Measurements from ENCODE around the gene CD38. TPM values are rescaled to one million over a fixed set of nuclear protein-coding genes. Genes with fewer than 3 reads are reported as not detected.

The CD38 gene
- total and polyA plus RNA-seq, 2 of the 13 experiments (the other 11 are each of a cell fraction or from before 2014, with no cell fraction given), result not detected

DNA sequence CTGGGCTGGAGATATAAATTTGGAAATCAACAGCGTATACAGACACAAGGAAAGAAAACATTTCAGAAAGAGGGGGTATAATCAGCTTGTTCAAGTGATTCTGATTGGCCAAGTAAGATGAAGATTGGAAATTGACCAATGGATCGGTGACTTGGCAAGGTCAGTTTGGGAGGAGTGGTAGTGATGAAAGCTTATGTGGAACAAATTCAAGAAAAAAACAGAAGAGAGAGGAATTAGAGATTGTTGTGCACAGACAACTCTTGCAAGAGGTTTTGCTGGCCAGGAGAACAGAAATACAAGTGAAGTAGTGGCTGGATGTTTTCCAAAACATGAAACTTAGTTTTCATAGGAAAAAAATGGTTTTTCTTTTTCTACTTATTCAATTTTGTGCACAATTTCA, 16.3 kb downstream of the CD38 start:
- POLR2A ChIA-PET, result no interaction called here
- no peak overlapping the region for H3K4me2 ChIP-seq (ENCODE audit: low read depth, low read length)
- H3K36me3 ChIP-seq (replicated peaks in 1 of 2; ENCODE audit: control insufficient read depth in 1 of 2, insufficient read depth in 2 of 2, low read length in 2 of 2), result no peaks in the 10 kb centered on the region
- H3K9ac ChIP-seq (ENCODE audit: insufficient read depth, low read depth, low read length), result no peak overlapping the region
- no peaks in the 10 kb centered on the region for H3K4me1 ChIP-seq (ENCODE audit: insufficient read depth, low read length)
- no TSS peak for BruUV-seq (replicated peaks)
- 9% methylated on average over 2 of the region's 2 CpGs for WGBS (ENCODE audit: low lambda C conversion rate)
- in situ Hi-C loops (cut with HindIII; ENCODE audit: extremely low pct_ligation_motif_present, low pct_unique_long_range_greater_than_20kb) (no loop called here), intact Hi-C loops (cut with micrococcal nuclease; ENCODE audit: unreplicated experiment) (no loop called here)
- no peak overlapping the region for H3K4me3 ChIP-seq (replicated peaks in 1 of 3; ENCODE audit: insufficient read depth in 1 of 3, low read depth in 2 of 3, low read length in 3 of 3)
- FAIRE-seq, result no peak
- no peak for ATAC-seq
- H3K27ac ChIP-seq (ENCODE audit: extremely low read length, insufficient read depth, low read length), result no peak overlapping the region
- no peak for DNase-seq (ENCODE audit: low spot score)
- no peaks in the 10 kb centered on the region for H3K79me2 ChIP-seq (ENCODE audit: insufficient read depth, low read length)
- no peaks in the 10 kb centered on the region for H4K20me1 ChIP-seq (ENCODE audit: insufficient read depth, low read length)
- H2AFZ ChIP-seq (ENCODE audit: low read length), result no peak overlapping the region
- no peaks in the 10 kb centered on the region for H3K9me3 ChIP-seq (ENCODE audit: low read length)
- H3K27me3 ChIP-seq (ENCODE audit: control insufficient read depth in 1 of 2, insufficient read depth in 2 of 2, low read length in 2 of 2), result no peaks in the 10 kb centered on the region; a peak in 1 of 5 replicates
- CTCF ChIA-PET (ENCODE audit: low intra/inter-chr PET ratio, low total read pairs), result no interaction called here
- TF ChIP-seq KAT2B (IDR thresholded peaks at IDR 0.05; ENCODE audit: borderline replicate concordance, low read depth, low read length) (no peak), ZNF256 (CRISPR knock-in tag; conservative IDR thresholded peaks at IDR 0.05) (no peak), FOXO4 (CRISPR knock-in tag; conservative IDR thresholded peaks at IDR 0.05) (no peak), ZBTB34 (CRISPR knock-in tag; IDR thresholded peaks at IDR 0.05) (no peak), TBL1XR1 (IDR thresholded peaks at IDR 0.05; ENCODE audit: borderline replicate concordance, low read length, partially characterized antibody) (no peak), RELA (CRISPR knock-in tag; IDR thresholded peaks at IDR 0.05) (no peak), ZNF776 (CRISPR knock-in tag; IDR thresholded peaks at IDR 0.05) (no peak), AKAP8 (CRISPR knock-in tag; IDR thresholded peaks at IDR 0.05) (no peak), ONECUT2 (CRISPR knock-in tag; IDR thresholded peaks at IDR 0.05) (no peak), KAT7 (CRISPR knock-in tag; IDR thresholded peaks at IDR 0.05; ENCODE audit: borderline replicate concordance) (no peak), ASH2L (IDR thresholded peaks at IDR 0.05; ENCODE audit: insufficient read length, low read depth, low read length) (no peak)
- TF ChIP-seq, protein P1, sequence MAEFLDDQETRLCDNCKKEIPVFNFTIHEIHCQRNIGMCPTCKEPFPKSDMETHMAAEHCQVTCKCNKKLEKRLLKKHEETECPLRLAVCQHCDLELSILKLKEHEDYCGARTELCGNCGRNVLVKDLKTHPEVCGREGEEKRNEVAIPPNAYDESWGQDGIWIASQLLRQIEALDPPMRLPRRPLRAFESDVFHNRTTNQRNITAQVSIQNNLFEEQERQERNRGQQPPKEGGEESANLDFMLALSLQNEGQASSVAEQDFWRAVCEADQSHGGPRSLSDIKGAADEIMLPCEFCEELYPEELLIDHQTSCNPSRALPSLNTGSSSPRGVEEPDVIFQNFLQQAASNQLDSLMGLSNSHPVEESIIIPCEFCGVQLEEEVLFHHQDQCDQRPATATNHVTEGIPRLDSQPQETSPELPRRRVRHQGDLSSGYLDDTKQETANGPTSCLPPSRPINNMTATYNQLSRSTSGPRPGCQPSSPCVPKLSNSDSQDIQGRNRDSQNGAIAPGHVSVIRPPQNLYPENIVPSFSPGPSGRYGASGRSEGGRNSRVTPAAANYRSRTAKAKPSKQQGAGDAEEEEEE (CRISPR knock-in tag; IDR thresholded peaks at IDR 0.05; ENCODE audit: borderline replicate concordance), result no peak
